Cardiac muscle cell (in vitro differentiated cells and primary cell): Measurements from ENCODE around the gene CSNK2A3. TPM values are rescaled to one million over a fixed set of nuclear protein-coding genes. Genes with fewer than 3 reads are reported as not detected.
"Not testable (repeated sequence)": the region's sequence is repeated elsewhere in the genome, so short reads cannot be mapped to it uniquely, and the experiment has no call there.

Experiments
- DNase-seq, 2 donors: peaks; one replicate each; pipeline versions ENCODE4 v3.0.0 to v3.0.0-alpha.2; 2010 to 2017; ENCODE audit warnings: low read depth in 1 of 2, low spot score in 1 of 2
- H3K27ac ChIP-seq: fragments of 200-600 bp; sonication (generic); 2 replicates; pipeline ENCODE4 v1.5.1; 2016
- H3K27me3 ChIP-seq: fragments of 200-600 bp; sonication (generic); 2 replicates; pipeline ENCODE4 v1.6.0; 2016; ENCODE audit warnings: control low read depth
- H3K36me3 ChIP-seq: fragments of 200-600 bp; sonication (generic); 2 replicates; pipeline ENCODE4 v1.5.1; 2016; ENCODE audit warnings: control low read depth
- H3K4me1 ChIP-seq: fragments of 200-600 bp; sonication (generic); 2 replicates; pipeline ENCODE4 v1.8.1; 2017; ENCODE audit warnings: low read depth, mild to moderate bottlenecking, mixed run types
- H3K4me3 ChIP-seq: fragments of 200-600 bp; sonication (generic); 2 replicates; pipeline ENCODE4 v1.5.1; 2016; ENCODE audit warnings: mild to moderate bottlenecking
- H3K9me3 ChIP-seq: fragments of 200-600 bp; sonication (generic); 2 replicates; pipeline ENCODE4 v1.5.1; 2017; ENCODE audit warnings: low read depth, mild to moderate bottlenecking, control low read depth
- CTCF ChIP-seq: IDR thresholded peaks from 2 replicates; pipeline ENCODE4 v1.5.1; 2012; ENCODE audit warnings: low read depth, mild to moderate bottlenecking, low read length
- polyA plus RNA-seq: library from polyadenylated mRNA; unstranded; fragments of >200 nt; fragmentation: Nextera tagmentation; extraction: Ambion mirVana; gene quantifications from 2 replicates; pipeline ENCODE4 v1.2.1, GENCODE V29; 2016
- total RNA-seq: library from RNA; depleted of rRNA; stranded (reverse); fragments of >200 nt; gene quantifications from 2 replicates; pipeline ENCODE4 v1.2.3, GENCODE V29; 2016

CSNK2A3 gene
- total and polyA plus RNA-seq, 2 experiments from 2014 or later, result 0.98 to 1.1 TPM

GRCh38 chr11:11356842-11357241 is 3.8 kb upstream of the CSNK2A3 start:
- peaks cover 10% of the 10 kb centered on the region for H3K27me3 ChIP-seq
- no peak for DNase-seq
- TF ChIP-seq CTCF, result no peak
- H3K4me1 ChIP-seq, result no peaks in the 10 kb centered on the region
- no peak overlapping the region for H3K27ac ChIP-seq
- H3K4me3 ChIP-seq, result no peak overlapping the region
- no peaks in the 10 kb centered on the region for H3K36me3 ChIP-seq
- H3K9me3 ChIP-seq, result no peaks in the 10 kb centered on the region

GRCh38 chr11:11351851-11352250 is 1.2 kb downstream of the CSNK2A3 start:
- not testable (repeated sequence) for H3K36me3 ChIP-seq, DNase-seq, H3K4me1 ChIP-seq, H3K27ac ChIP-seq, H3K4me3 ChIP-seq, H3K9me3 ChIP-seq
- peaks cover 10% of the 10 kb centered on the region for H3K27me3 ChIP-seq

- Histone ChIP-seq H3K9me3 (no peaks in the 10 kb centered on the region), H3K27me3 (peaks cover 13% of the 10 kb centered on the region), H3K4me1 (no peaks in the 10 kb centered on the region), H3K36me3 (no peaks in the 10 kb centered on the region), H3K4me3 (no peak overlapping the region), H3K27ac (no peak overlapping the region)
- peak in 1 of 2 donors; percentile 15 for DNase-seq
- TF ChIP-seq CTCF, result no peak
Observed at GRCh38 chr11:11351042-11351586, 1.9 kb downstream of the CSNK2A3 start.

GRCh38 chr11:11349870-11350337 is 3.1 kb downstream of the CSNK2A3 start:
- H3K4me1 ChIP-seq, result no peaks in the 10 kb centered on the region
- no peak overlapping the region for H3K27ac ChIP-seq
- H3K9me3 ChIP-seq, result no peaks in the 10 kb centered on the region
- H3K4me3 ChIP-seq, result no peak overlapping the region
- H3K27me3 ChIP-seq, result peaks cover 23% of the 10 kb centered on the region
- DNase-seq, result peak in 1 of 2 donors; percentile 92
- H3K36me3 ChIP-seq, result no peaks in the 10 kb centered on the region
- no peak for TF ChIP-seq CTCF

- Histone ChIP-seq H3K27me3 (peaks cover 27% of the 10 kb centered on the region), H3K27ac (no peak overlapping the region), H3K36me3 (no peaks in the 10 kb centered on the region), H3K4me3 (no peak overlapping the region), H3K4me1 (no peaks in the 10 kb centered on the region), H3K9me3 (no peaks in the 10 kb centered on the region)
- DNase-seq, result peak in 1 of 2 donors; percentile 70
- TF ChIP-seq CTCF, result no peak
Observed at GRCh38 chr11:11349106-11349825, 3.8 kb downstream of the CSNK2A3 start.

GRCh38 chr11:11348303-11348702 is 4.7 kb downstream of the CSNK2A3 start:
- Histone ChIP-seq H3K27ac (no peak overlapping the region), H3K4me1 (no peaks in the 10 kb centered on the region), H3K36me3 (no peaks in the 10 kb centered on the region), H3K4me3 (no peak overlapping the region), H3K27me3 (peaks cover 27% of the 10 kb centered on the region), H3K9me3 (no peaks in the 10 kb centered on the region)
- TF ChIP-seq CTCF, result no peak
- DNase-seq, result no peak
